ENCODE measurements around the gene CKMT2. TPM values are rescaled to one million over a fixed set of nuclear protein-coding genes. Genes with fewer than 3 reads are reported as not detected.

CKMT2 gene
- total RNA-seq, result 1.3 and 23.7 TPM in 2 replicates

GRCh38 chr5:81233080-81233634, at the start of gene CKMT2:
Gene CKMT2 (plus strand): TSS chr5:81233322. CDS start chr5:81251133, 17,811 bp downstream.

GRCh38 chr5:81301271-81302015, 68.3 kb downstream of the CKMT2 start, which contains the start of gene ZCCHC9:
Gene ZCCHC9 (plus strand): TSS chr5:81301587. CDS start chr5:81304758, 3,171 bp downstream.

Other genes with a start within 250 kb of the CKMT2 start
- gene ZCCHC9, start 68.3 kb downstream of the CKMT2 start, total RNA-seq, result 35.8 and 37.8 TPM in 2 replicates
- gene ACOT12, start 160.8 kb downstream of the CKMT2 start, total RNA-seq, result under 0.01 TPM in 2 replicates